ENCODE measurements around the gene CEMIP. TPM values are rescaled to one million over a fixed set of nuclear protein-coding genes. Genes with fewer than 3 reads are reported as not detected.

CEMIP gene
- total and polyA plus RNA-seq, 10 of the 15 experiments (the other 5 are each of a cell fraction or from before 2014, with no cell fraction given): 0.01 to 0.44 (median 0.16) TPM; not detected in 6

DNA sequence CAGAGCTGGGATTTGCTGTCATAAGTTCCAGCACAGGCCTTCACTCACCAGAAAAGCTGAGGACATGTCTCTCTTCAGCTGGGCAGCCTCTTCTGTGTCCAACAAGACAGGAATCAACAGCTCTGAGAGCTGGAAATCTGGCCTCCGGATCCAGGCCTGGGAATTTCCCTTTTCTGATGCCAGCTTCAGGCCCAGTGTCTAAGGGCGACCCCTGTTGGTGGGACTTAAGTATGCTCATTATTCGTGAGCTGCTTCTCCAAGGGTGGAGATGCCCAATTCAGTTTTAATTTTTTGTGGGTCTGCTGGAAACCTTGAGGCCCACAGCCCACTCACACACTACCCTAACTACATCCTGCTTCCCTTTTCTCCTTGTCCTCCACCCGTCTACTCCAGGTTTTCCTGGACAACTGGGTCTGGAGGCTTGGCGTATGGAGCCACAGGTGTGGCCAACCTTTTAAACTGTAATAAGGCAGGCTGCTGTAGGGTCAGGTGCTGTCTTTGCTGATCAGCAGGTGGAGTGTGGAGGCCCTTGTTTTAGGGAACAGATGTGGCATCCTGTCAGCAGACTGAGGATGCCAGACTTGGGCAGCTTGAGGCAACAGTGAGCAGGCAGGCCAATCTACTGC is 2.6 kb upstream of the CEMIP start (continued):
- TF ChIP-seq ZNF687 (IDR thresholded peaks at IDR 0.05) (no peak), CREM (IDR thresholded peaks at IDR 0.05; ENCODE audit: low read depth) (no peak), RAD21 (IDR thresholded peaks at IDR 0.05; ENCODE audit: insufficient read depth, low read depth, low read length) (peak; percentile 93), SUZ12 (IDR thresholded peaks at IDR 0.05; ENCODE audit: unreplicated experiment) (no peak), NR2C1 (IDR thresholded peaks at IDR 0.05) (no peak), ZNF622 (IDR thresholded peaks at IDR 0.05) (no peak), USF1 (IDR thresholded peaks at IDR 0.05; ENCODE audit: borderline replicate concordance, extremely low read length, insufficient read depth, low read depth, low read length) (no peak), POLR2AphosphoS5 (IDR thresholded peaks at IDR 0.05; ENCODE audit: low read length) (no peak), EGR1 (IDR thresholded peaks at IDR 0.05; ENCODE audit: borderline replicate concordance in 1 of 2, low read depth in 2 of 2, low read length in 2 of 2) (no peak), ELK1 (IDR thresholded peaks at IDR 0.05; ENCODE audit: low read depth, low read length) (no peak), BCL3 (IDR thresholded peaks at IDR 0.05; ENCODE audit: borderline replicate concordance, insufficient read depth, low read depth, low read length, poor library complexity, severe bottlenecking) (no peak), CEBPZ (IDR thresholded peaks at IDR 0.05; ENCODE audit: low read depth, low read length) (no peak), SMAD5 (IDR thresholded peaks at IDR 0.05; ENCODE audit: low read depth) (no peak), ZNF274 (IDR thresholded peaks at IDR 0.05; ENCODE audit: insufficient read depth, insufficient read length) (no peak), EED (IDR thresholded peaks at IDR 0.05; ENCODE audit: low read depth) (no peak), TCF12 (IDR thresholded peaks at IDR 0.05; ENCODE audit: low read depth, low read length) (no peak), SMC3 (IDR thresholded peaks at IDR 0.05; ENCODE audit: borderline replicate concordance, low read length) (peak; percentile 97), CBX3 (IDR thresholded peaks at IDR 0.05; ENCODE audit: borderline replicate concordance, low read depth) (no peak), PAX8 (IDR thresholded peaks at IDR 0.05) (no peak), ZNF207 (IDR thresholded peaks at IDR 0.05; ENCODE audit: borderline replicate concordance) (no peak)

Measured in GM12878 (cell line).